B cell (primary cell): ENCODE measurements around the gene YARS1.

Experiments
- CTCF ChIP-seq: fragments of 200-600 bp; IDR thresholded peaks from one replicate; pipeline ENCODE4 v1.8.0; 2022; ENCODE audit warnings: antibody characterized with exemption, mild to moderate bottlenecking
- EZH2 ChIP-seq: IDR thresholded peaks from 2 replicates; pipeline ENCODE4 v1.6.1; 2012; ENCODE audit warnings: borderline replicate concordance, low read depth, mild to moderate bottlenecking, moderate library complexity, low read length; ENCODE audit not compliant: insufficient read depth, poor library complexity, severe bottlenecking

- no peak for TF ChIP-seq CTCF
- TF ChIP-seq EZH2, result no peak
Observed at GRCh38 chr1:32864375-32865019, 47.3 kb upstream of the YARS1 start.
